Vagina (tissue), 2 donors: Measurements from ENCODE around the gene ELMO1. TPM values are rescaled to one million over a fixed set of nuclear protein-coding genes. Genes with fewer than 3 reads are reported as not detected.

ENCODE experiments used
- DNase-seq, 2 donors: peaks; one replicate each; pipeline ENCODE4 v3.0.0-alpha.2; 2017; ENCODE audit errors: extremely low spot score in 2 of 2
- H3K27ac ChIP-seq: fragments of 200-600 bp; sonication (generic); one replicate; pipeline ENCODE4 v1.5.1; 2019
- H3K27me3 ChIP-seq: fragments of 200-600 bp; sonication (generic); one replicate; pipeline ENCODE4 v1.5.1; 2019
- H3K36me3 ChIP-seq, 2 donors: fragments of 200-600 bp; sonication (generic); one replicate each; pipeline ENCODE4 v1.5.1; 2017 to 2019
- H3K4me1 ChIP-seq: fragments of 200-600 bp; sonication (generic); one replicate; pipeline ENCODE4 v1.5.1; 2019
- H3K4me3 ChIP-seq, 2 donors: fragments of 200-600 bp; sonication (generic); 1 replicate in 1 of 2; 2 replicates in 1 of 2; pipeline ENCODE4 v1.5.1; 2016 to 2019
- H3K9me3 ChIP-seq: fragments of 200-600 bp; sonication (generic); one replicate; pipeline ENCODE4 v1.5.1; 2019
- POLR2A ChIP-seq, 2 donors: fragments of 450-650 bp; IDR thresholded peaks; one replicate each; pipeline ENCODE4 v1.6.1; 2017; ENCODE audit warnings: antibody characterized with exemption in 2 of 2, mild to moderate bottlenecking in 2 of 2, moderate library complexity in 2 of 2
- POLR2AphosphoS5 ChIP-seq, 2 donors: sonication (generic); formaldehyde crosslinking; IDR thresholded peaks; one replicate each; pipeline ENCODE4 v1.9.0; 2017; ENCODE audit warnings: antibody characterized with exemption in 2 of 2, mild to moderate bottlenecking in 2 of 2, low read depth in 1 of 2; ENCODE audit not compliant: insufficient read depth in 1 of 2
- intact Hi-C: fragments of 100-400 bp; cut with DNase I; formaldehyde crosslinking; loops from one replicate; pipeline ENCODE4 v1.15.1; 2023
- total RNA-seq: library from RNA; depleted of rRNA; stranded (reverse); fragments of >200 nt; gene quantifications from one replicate; pipeline ENCODE4 v1.2.3, GENCODE V29; 2016
- TF ChIP-seq, protein P1 (sequence below), 3 experiments: fragments of 450-650 bp in 2 of 3; fragments of 200-600 bp in 1 of 3; sonication (generic) in 1 of 3; IDR thresholded peaks; one replicate each; pipeline ENCODE4 v1.5.1; 2017 to 2019; ENCODE audit warnings: antibody characterized with exemption in 3 of 3, mild to moderate bottlenecking in 2 of 3, moderate library complexity in 2 of 3

Gene ELMO1
- total RNA-seq, 1 donor from 2014 or later, result 74.4 TPM

DNA sequence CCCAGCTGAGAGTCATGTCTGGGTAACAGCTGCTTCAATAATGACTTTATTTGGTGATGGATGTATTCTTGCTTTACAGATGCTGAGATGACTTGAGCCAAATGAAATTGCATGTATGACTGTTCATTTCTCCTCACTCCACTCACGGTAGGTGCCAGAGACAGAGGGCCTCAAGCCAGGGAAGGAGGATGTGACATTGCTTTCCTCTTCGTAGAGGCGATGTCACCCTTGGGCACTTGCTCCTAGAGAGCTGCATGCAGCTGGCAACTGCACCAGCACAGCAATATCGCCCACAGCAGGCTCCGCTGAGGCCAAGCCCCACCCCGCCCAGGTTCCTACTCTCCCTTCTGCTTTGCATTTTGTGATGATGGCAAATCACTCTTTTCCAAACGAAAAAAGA is 607.8 kb downstream of the ELMO1 start:
- Histone ChIP-seq H3K27me3 (no peaks in the 10 kb centered on the region), H3K9me3 (no peaks in the 10 kb centered on the region), H3K27ac (no peak overlapping the region), H3K4me1 (no peaks in the 10 kb centered on the region), H3K4me3 (no peak overlapping the region), H3K36me3 (no peaks in the 10 kb centered on the region)
- intact Hi-C loops, result no loop called here
- no peak for TF ChIP-seq POLR2AphosphoS5 (IDR thresholded peaks at IDR 0.05; ENCODE audit: insufficient read depth in 1 of 2, low read depth in 1 of 2)
- TF ChIP-seq POLR2A (IDR thresholded peaks at IDR 0.05), result no peak
- DNase-seq, result no peak

DNA sequence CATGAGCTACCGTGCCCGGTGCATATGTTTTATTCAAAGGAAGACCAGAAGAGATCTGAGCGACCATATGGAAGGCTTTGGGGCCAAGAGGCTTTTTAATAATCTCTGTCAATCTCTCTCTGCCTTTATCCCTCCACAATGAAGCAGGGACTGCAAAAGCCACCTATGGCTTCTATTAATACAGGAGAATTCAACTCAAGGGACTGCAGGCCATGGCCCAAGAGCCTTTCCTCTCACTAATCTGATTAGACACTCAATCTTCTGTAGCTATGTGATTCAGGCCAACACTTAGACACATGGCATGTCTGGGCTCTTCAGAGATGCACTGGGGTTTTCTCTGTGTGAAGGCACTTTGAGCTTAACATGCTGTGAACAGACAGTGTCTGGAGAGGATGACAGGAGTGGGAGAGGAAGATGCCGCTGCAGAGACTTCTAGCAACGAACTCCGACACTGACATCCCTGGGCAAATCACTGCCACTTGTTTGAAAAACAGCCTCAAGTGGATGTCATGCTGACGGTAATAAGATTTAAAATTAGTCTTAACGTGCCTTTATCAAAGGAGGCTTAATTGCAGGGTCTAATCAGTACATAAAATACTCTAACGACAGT is 609.9 kb downstream of the ELMO1 start:
- Histone ChIP-seq H3K36me3 (no peaks in the 10 kb centered on the region), H3K27me3 (no peaks in the 10 kb centered on the region), H3K9me3 (no peaks in the 10 kb centered on the region), H3K4me1 (no peaks in the 10 kb centered on the region), H3K27ac (no peak overlapping the region), H3K4me3 (no peak overlapping the region)
- DNase-seq, result no peak
- intact Hi-C loops, result no loop called here
- TF ChIP-seq, protein P1, sequence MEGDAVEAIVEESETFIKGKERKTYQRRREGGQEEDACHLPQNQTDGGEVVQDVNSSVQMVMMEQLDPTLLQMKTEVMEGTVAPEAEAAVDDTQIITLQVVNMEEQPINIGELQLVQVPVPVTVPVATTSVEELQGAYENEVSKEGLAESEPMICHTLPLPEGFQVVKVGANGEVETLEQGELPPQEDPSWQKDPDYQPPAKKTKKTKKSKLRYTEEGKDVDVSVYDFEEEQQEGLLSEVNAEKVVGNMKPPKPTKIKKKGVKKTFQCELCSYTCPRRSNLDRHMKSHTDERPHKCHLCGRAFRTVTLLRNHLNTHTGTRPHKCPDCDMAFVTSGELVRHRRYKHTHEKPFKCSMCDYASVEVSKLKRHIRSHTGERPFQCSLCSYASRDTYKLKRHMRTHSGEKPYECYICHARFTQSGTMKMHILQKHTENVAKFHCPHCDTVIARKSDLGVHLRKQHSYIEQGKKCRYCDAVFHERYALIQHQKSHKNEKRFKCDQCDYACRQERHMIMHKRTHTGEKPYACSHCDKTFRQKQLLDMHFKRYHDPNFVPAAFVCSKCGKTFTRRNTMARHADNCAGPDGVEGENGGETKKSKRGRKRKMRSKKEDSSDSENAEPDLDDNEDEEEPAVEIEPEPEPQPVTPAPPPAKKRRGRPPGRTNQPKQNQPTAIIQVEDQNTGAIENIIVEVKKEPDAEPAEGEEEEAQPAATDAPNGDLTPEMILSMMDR (IDR thresholded peaks at IDR 0.05), result no peak
- TF ChIP-seq POLR2A (IDR thresholded peaks at IDR 0.05), result no peak
- no peak for TF ChIP-seq POLR2AphosphoS5 (IDR thresholded peaks at IDR 0.05; ENCODE audit: insufficient read depth in 1 of 2, low read depth in 1 of 2)

DNA sequence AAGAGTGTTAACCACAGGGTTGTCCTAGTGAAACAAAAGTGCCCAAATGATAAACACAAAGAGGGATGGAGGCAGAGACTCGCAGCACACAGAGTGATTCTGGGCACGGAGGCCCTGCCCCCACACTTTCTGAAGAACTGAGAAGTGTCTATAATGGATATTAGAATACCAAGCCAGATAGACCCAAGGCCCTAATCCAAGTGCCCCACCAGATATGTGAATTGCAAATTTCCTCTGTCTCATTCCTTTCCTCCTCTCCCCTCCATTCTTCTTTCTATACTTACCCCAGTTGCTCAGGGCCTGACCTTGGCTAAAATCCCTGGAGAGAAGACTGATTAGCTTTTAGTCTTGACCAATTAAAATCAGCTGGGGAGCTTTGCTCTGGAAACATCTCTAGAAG is 617.6 kb downstream of the ELMO1 start:
- Histone ChIP-seq H3K4me1 (no peaks in the 10 kb centered on the region), H3K9me3 (no peaks in the 10 kb centered on the region), H3K27ac (no peak overlapping the region), H3K27me3 (no peaks in the 10 kb centered on the region), H3K4me3 (no peak overlapping the region), H3K36me3 (no peaks in the 10 kb centered on the region)
- no peak for DNase-seq
- intact Hi-C loops, result no loop called here
- TF ChIP-seq POLR2AphosphoS5 (IDR thresholded peaks at IDR 0.05; ENCODE audit: insufficient read depth in 1 of 2, low read depth in 1 of 2), result no peak
- TF ChIP-seq, protein P1 (IDR thresholded peaks at IDR 0.05), result no peak

DNA sequence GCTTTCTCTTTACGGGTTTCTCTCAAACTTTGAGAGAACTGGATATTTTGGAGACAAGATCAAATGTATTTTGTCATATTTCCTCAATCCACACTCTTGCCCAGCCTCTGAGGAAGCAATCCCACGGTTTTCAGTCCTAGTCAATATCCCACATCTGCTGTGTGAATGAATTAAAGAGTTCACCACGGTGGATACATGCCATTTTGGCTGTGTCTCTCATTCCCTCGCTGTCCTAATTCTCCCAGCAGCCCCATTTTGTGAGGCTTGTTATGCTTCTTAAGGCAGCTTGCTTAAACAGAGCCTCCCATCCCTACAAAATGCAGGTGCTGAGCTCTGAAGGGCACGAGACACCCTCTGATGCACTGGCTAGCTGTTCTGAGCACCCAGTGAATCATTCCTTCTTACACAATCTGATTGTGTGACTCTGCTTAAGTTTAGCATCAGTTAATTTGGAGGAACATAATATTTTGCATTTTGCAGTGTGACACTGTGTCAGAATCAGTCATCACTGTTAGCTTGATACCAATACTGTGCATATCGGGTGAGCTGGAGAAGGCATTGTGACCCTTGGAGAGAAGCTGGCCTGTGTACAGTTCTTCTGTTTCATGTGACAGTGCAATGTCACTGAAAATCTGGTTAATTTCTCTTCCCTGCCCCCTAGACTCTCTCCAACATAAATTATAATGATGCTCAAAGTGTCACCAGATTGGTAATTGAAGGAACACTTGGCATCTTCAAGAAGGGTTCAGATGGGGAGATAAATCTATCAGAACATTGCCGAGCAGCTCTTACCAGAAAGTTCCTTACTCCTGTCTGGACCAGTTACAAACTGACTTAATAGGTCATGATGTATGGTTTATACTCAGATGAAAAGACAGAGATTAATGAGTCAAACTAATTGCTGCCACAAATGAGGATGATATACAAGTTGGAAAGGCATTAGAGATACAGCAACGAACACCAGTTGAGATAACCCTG is 620.6 kb downstream of the ELMO1 start:
- DNase-seq, result no peak
- Histone ChIP-seq H3K4me3 (no peak overlapping the region), H3K36me3 (no peaks in the 10 kb centered on the region), H3K9me3 (no peaks in the 10 kb centered on the region), H3K4me1 (no peaks in the 10 kb centered on the region), H3K27me3 (no peaks in the 10 kb centered on the region), H3K27ac (no peak overlapping the region)
- intact Hi-C loops, result no loop called here
- TF ChIP-seq POLR2A (IDR thresholded peaks at IDR 0.05) (no peak), POLR2AphosphoS5 (IDR thresholded peaks at IDR 0.05; ENCODE audit: insufficient read depth in 1 of 2, low read depth in 1 of 2) (no peak)
- TF ChIP-seq, protein P1 (IDR thresholded peaks at IDR 0.05), result no peak

DNA sequence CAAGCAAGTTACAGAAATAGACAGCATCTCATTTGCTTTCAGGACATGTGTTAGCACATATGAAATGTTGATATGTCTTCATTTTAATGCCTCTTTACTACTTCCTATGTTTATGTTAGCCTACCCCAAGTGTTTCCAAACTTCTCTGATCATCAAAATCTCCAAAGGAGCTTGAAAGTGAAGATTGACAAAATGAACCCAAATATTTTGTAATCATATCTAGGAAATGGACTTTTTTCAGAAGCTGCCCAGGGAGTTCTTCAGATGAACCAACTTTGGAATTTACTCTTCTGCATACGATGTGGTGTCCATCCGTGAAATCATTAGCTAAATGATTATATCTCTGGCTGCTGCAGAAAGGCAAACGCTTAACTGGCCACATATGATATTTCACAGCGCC is 623.2 kb downstream of the ELMO1 start:
- H3K27me3 ChIP-seq, result no peaks in the 10 kb centered on the region
- intact Hi-C loops, result no loop called here
- no peaks in the 10 kb centered on the region for H3K9me3 ChIP-seq
- TF ChIP-seq, protein P1 (IDR thresholded peaks at IDR 0.05), result no peak
- TF ChIP-seq POLR2A (IDR thresholded peaks at IDR 0.05) (no peak), POLR2AphosphoS5 (IDR thresholded peaks at IDR 0.05; ENCODE audit: insufficient read depth in 1 of 2, low read depth in 1 of 2) (no peak)
- no peaks in the 10 kb centered on the region for H3K4me1 ChIP-seq
- no peak overlapping the region for H3K4me3 ChIP-seq
- no peak for DNase-seq
- H3K27ac ChIP-seq, result no peak overlapping the region
- no peaks in the 10 kb centered on the region for H3K36me3 ChIP-seq
